DLD1 (cell line): ENCODE data around the gene PCYT2.
"Not testable (repeated sequence)": the region's sequence is repeated elsewhere in the genome, so short reads cannot be mapped to it uniquely, and the experiment has no call there.

Experiments
- in situ Hi-C: cut with HindIII; loops from 2 replicates; pipeline ENCODE4 v1.10.0; 2017; ENCODE audit warnings: low sequenced_read_pairs

The PCYT2 gene

GRCh38 chr17:81927653-81928543 lies 16.7 kb upstream of the PCYT2 start, which contains the start of gene MAFG:
TSS of gene MAFG (minus strand) at chr17:81927735. CDS start at chr17:81923185, 4,550 bp downstream.
- in situ Hi-C loops, result no loop called here

- in situ Hi-C loops, result no loop called here
These were observed 16.0 kb upstream of the PCYT2 start for GRCh38 chr17:81927152-81927652.

GRCh38 chr17:81926451-81927151 lies 15.4 kb upstream of the PCYT2 start:
- in situ Hi-C loops, result no loop called here

GRCh38 chr17:81925860-81926450 lies 14.8 kb upstream of the PCYT2 start:
- in situ Hi-C loops, result no loop called here

DNA sequence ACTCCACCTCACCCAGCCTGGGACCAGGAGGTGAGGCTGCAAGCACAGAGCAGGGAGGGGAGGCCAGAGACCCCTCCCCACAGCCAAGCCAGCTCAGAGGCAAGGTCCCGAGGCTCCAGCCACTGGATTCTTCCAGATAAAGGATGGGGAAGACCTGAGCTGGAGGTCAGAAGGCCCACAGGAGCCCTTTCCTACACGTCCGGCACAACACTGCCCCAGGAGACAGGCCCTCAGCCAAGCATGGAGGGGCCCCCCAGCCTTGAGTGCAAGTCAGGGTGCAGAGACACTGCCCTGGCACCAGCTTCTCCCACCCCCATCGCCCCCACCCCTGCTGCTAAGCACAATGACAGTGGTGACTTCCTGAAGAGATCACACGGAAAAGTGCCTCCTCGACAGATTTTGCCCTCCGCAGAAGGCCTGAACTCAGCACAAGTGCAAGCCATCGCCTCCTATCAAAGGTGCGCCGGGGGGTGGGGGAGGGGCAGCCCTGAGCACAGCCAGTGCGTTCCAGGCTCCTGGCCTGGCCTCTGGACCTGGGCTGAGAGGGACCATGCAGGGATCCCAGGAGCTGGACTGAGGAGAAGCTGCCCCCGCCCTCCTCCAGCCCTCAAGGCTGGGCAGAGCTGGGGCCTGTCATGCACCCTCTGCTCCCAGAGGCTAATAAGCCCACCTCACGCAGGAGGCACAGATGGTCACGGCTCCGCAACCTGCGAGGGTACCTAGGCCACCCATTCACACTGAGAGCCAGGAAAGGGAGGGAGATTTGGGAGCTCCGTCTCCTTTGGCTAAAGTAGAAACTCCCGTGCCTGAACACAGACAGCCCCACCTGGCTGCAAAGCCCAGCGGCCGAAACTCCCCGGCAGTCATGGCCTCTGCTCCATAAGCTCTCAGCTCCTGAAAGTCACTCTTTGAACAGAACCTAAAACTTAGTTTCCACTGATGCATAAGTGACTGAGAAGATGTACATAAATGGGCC lies 13.6 kb upstream of the PCYT2 start:
- in situ Hi-C loops, result no loop called here

GRCh38 chr17:81923302-81924260 lies 12.4 kb upstream of the PCYT2 start:
- in situ Hi-C loops, result no loop called here

- in situ Hi-C loops, result no loop called here
These were observed 11.5 kb upstream of the PCYT2 start for GRCh38 chr17:81922566-81923301.

DNA sequence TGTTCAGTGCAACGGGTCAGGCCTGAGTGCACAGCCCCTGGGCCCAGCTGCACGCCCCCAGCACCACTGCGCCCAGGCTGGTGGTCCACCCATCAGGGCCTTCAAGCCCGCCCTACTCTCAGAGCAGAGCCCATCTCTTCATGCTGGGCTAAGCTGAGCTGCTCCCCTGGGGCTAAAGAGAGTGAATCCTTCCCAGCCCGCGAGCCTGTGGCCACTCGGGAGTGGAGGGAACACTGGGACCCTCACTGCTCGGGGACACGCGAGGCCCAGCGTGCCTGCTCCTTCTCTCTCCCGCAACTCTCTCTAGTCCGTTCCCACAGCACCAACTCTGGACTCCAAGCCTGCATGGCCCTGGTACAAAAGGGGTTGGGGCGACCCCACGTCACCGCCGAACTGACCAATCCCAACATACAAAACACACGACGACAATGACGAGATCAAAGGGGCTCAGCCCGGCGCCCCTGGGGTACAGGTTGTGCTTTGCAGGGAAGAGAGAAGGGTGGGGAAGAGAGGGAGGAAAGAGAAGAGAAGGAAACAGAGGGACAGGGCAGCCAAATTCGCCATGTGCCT lies 10.9 kb upstream of the PCYT2 start:
- in situ Hi-C loops, result no loop called here

- in situ Hi-C loops, result no loop called here
These were observed 10.3 kb upstream of the PCYT2 start for GRCh38 chr17:81921537-81921862.

GRCh38 chr17:81920612-81921536 lies 9.7 kb upstream of the PCYT2 start:
- in situ Hi-C loops, result no loop called here

- in situ Hi-C loops, result no loop called here
These were observed 7.8 kb upstream of the PCYT2 start for GRCh38 chr17:81918832-81919545.

- in situ Hi-C loops, result not testable (repeated sequence)
These were observed 7.1 kb upstream of the PCYT2 start for GRCh38 chr17:81918333-81918669.

DNA sequence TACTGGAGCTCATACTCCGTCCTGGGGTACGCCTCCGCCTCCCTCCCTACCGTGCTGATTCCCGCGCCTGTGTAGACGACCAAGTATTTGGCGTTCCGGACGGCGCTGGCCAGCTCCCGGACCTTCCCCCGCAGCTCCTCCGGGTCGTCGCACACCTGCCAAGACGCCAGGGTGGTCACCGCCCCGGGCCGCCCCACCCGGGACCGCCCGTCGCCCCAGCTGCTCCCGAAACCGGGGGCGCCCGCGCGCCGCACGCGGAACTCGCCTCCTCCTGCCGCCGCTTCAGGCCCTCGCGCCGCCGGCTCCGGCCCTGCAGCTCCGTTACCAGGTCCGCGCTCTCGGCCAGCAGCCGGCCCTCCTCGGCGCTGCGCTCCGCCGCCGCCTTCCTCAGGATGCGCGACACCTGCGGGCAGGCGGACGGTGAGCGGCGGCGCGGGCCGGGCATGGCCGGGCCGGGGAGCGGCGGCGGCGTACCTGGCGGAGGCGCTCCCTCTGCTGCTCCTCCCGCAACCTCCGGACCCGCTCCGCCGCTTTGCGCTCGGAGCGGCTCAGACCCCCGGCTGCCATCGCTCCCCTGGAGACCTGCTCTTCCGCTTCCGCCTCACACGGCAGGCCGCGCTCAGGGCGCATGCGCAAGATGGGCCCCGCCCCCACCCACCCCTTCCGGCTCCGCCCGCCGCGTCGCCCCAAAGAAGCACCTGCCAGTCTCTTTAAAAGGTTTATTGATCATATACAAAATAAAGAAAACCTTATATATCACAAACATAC lies 6.5 kb upstream of the PCYT2 start, which contains the start of gene SIRT7:
Gene SIRT7 (minus strand): TSS at position 612 of the 768 bp plus-strand sequence. CDS start 45 bp downstream, at position 567.
- in situ Hi-C loops, result no loop called here

GRCh38 chr17:81916234-81917001 lies 5.2 kb upstream of the PCYT2 start:
- in situ Hi-C loops, result no loop called here

DNA sequence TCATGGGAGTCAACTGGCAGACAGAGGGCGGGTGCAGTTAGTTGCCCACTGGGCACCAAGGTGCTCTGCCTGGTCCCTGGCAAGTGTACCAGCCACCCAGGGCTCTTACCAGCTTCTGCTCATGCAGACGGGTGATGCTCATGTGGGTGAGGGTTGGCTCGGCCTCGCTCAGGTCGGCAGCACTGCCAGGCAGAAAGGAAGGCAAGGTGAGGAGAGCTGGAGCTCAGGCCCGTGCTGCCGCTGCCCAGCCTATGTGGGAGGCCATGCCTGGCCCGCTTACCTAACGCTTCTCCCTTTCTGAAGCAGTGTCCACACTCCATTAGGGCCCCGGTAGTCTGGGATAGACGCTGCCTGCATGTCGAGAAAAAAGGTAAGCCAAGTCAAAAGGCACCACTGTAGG lies 4.1 kb upstream of the PCYT2 start:
- in situ Hi-C loops, result no loop called here
